GM13976 (cell line): ENCODE measurements around the gene DCUN1D2.

Experiments used
- DNase-seq: peaks from one replicate; pipeline ENCODE4 v3.0.0; 2012; ENCODE audit warnings: low spot score
- CTCF ChIP-seq: IDR thresholded peaks from 2 replicates; pipeline ENCODE4 v1.5.1; 2012; ENCODE audit warnings: borderline replicate concordance, mild to moderate bottlenecking; ENCODE audit not compliant: insufficient read depth; ENCODE audit errors: extremely low read depth, missing control alignments, control extremely low read depth
- in situ Hi-C: fragments of 300-500 bp; cut with MboI; formaldehyde crosslinking; loops from one replicate; pipeline ENCODE4 v1.12.0; 2022; ENCODE audit warnings: low sequenced_read_pairs, mixed read lengths, inconsistent platforms; ENCODE audit not compliant: unreplicated experiment

Gene DCUN1D2

DNA sequence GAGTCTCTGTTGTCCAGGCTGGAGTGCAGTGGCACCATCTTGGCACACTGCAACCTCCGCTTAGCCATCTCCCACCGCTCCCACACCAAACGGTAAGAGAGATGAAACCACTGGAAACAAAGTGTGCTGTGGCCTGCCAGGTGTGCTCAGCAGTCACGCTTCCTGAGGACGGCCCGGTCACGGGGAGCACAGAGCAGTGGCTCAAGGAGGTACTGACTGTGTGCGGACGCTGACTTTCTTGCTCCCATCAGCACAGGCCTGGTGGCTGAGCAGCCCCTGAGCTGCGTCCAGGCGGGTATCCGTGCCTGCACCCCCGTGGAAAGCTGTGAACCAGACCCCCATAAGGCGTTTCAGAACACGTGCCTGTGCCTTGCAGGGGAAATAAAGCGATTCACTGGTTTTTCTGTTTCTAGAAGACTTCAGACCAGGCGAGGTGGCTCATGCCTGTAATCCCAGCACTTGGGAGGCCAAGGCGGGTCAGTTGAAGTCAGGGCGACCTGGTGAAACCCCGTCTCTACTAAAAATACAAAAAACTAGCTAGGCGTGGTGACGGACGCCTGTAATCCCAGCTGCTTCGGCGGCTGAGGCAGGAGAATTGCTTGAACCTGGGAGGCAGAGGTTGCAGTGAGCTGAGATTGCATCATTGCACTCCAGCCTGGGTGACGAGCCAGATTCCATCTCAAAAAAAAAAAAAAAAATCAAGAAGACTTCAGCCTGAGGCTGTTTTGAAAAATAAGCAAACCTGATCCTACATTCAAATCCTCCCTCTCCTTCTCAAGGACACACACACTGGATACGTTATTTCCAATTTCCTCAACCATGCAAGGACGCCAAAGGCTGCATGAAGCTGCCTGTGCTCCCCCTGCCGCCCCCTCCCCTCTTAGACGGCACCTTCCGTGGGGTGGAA lies 62.7 kb downstream of the DCUN1D2 start:
- no peak for DNase-seq
- in situ Hi-C loops: no loop called here
- no peak for TF ChIP-seq CTCF

DNA sequence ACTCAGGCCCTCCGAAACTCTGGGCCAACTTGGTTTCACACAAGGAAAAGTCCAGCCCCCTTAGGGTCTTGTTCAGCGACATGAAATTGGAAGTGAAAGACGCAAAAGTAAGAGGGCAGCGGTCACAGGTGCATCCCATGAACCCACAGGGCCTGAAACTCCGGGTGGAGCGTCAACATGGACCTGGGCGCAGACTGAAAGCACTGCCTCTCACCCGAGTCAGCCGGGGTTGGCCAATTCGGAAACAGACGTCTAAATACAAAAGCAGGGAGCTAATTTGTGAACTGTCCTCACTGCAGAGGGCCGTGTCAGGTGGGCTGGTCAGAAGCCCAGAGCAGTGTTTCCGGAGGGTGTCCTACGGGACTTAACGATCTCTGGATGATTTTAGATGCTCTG lies 63.9 kb downstream of the DCUN1D2 start:
- TF ChIP-seq CTCF: no peak
- in situ Hi-C loops: no loop called here
- DNase-seq: no peak

- no peak for TF ChIP-seq CTCF
- no peak for DNase-seq
- in situ Hi-C loops: no loop called here
Observed at GRCh38 chr13:113425941-113426590, 64.4 kb downstream of the DCUN1D2 start.

- in situ Hi-C loops: no loop called here
Observed at GRCh38 chr13:113423520-113424163, 66.9 kb downstream of the DCUN1D2 start.

DNA sequence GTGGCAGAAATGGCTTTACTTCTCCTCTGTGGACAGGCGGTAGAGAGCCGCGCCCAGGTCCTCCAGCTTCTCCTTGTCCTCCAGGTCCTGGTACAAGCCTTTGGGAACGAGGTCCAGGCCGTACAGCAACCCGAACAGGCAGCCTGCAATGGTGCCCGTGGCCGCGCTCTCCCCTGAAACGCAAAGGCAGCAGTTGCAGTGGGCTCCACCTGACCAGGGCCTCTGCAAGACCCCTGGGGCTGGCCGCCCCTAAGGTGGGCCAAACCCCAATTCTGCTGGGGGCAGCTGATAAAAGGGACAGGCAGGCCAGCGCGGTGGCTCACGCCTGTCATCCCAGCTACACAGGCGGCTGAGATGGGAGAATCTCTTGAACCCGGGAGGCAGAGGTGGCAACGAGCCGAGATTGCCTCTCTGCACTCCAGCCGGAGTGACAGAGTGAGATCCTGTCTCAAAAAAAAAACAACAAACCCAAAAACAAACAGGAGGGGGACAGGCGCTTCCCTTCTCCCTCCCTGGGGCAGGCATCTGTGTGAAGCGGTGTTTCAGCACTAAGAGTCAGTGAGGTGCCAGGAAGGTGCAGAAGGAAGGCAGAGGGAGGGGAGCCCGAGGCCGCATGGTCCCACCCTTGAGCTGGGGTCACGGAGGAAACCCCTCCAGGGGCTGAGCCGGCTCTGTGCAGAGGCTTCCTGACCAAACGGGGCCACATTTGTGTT lies 67.5 kb downstream of the DCUN1D2 start:
- no peak for DNase-seq
- TF ChIP-seq CTCF: no peak

More at GRCh38 chr13:113423520-113424163, 66.9 kb downstream of the DCUN1D2 start:
- no peak for DNase-seq
- TF ChIP-seq CTCF: no peak

GRCh38 chr13:113421673-113422270 lies 68.7 kb downstream of the DCUN1D2 start:
- in situ Hi-C loops: no loop called here
- TF ChIP-seq CTCF: no peak
- no peak for DNase-seq

More for the DNA sequence above, 67.5 kb downstream of the DCUN1D2 start:
- in situ Hi-C loops: no loop called here
